Stomach (tissue), 4 donors: ENCODE results near the gene ZNF24.

Experiments
- POLR2A ChIP-seq, 4 donors: fragments of 450-650 bp; IDR thresholded peaks; one replicate each; pipeline ENCODE4 v1.6.1; 2016; ENCODE audit warnings: antibody characterized with exemption in 4 of 4, control low read depth in 2 of 4, mild to moderate bottlenecking in 1 of 4, moderate library complexity in 1 of 4
- POLR2AphosphoS5 ChIP-seq, 3 donors: sonication (generic); formaldehyde crosslinking; IDR thresholded peaks; one replicate each; pipeline ENCODE4 v1.6.1; 2016; ENCODE audit warnings: antibody characterized with exemption in 3 of 3
- TF ChIP-seq, protein P1 (sequence below), 7 experiments: fragments of 450-650 bp in 4 of 7; fragments of 200-600 bp in 3 of 7; sonication (generic) in 3 of 7; IDR thresholded peaks; one replicate each; pipeline ENCODE4 v1.5.1; 2016 to 2019; ENCODE audit warnings: antibody characterized with exemption in 7 of 7, control low read depth in 2 of 7, mild to moderate bottlenecking in 1 of 7

DNA sequence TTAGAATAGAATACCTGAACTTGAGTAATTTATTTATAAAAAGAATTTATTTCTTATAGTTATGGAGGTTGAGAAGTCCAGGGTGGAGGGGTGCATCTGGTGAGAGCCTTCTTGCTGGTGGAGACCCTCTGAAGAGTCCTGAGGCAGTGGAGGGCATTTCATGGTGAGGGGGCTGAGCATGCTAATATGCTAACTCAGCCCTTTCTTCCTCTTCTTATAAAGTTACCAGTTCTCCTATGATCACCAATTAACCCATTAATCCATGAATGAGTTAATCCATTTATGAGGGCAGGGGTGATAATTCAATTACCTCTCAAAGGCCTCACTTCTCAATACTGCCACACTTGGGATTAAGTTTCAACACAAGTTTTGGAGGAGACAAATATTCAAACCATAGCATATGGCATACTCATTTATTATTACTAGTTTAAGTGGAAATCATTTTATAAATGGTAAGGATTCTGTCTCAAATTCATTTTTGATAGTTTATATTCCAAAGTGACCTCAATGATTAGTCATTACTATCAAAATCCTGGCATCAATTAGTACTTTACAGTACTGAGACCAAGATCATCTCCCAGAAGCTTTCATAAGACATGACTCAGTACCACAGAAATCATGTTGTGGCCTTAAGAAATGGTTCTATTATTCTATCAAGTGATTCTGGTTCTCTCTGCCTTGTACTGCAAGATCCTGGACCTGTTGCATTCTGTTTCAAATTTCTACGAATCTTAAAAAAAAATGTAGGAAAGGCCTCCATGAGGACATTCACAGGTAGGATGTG lies 27.4 kb upstream of the ZNF24 start:
- TF ChIP-seq POLR2A (IDR thresholded peaks at IDR 0.05) (no peak), POLR2AphosphoS5 (IDR thresholded peaks at IDR 0.05) (no peak)
- TF ChIP-seq, protein P1, sequence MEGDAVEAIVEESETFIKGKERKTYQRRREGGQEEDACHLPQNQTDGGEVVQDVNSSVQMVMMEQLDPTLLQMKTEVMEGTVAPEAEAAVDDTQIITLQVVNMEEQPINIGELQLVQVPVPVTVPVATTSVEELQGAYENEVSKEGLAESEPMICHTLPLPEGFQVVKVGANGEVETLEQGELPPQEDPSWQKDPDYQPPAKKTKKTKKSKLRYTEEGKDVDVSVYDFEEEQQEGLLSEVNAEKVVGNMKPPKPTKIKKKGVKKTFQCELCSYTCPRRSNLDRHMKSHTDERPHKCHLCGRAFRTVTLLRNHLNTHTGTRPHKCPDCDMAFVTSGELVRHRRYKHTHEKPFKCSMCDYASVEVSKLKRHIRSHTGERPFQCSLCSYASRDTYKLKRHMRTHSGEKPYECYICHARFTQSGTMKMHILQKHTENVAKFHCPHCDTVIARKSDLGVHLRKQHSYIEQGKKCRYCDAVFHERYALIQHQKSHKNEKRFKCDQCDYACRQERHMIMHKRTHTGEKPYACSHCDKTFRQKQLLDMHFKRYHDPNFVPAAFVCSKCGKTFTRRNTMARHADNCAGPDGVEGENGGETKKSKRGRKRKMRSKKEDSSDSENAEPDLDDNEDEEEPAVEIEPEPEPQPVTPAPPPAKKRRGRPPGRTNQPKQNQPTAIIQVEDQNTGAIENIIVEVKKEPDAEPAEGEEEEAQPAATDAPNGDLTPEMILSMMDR (IDR thresholded peaks at IDR 0.05), result no peak
